HEK293 (cell line): ENCODE results near the gene NECTIN4.

Experiments used
- GLIS2 ChIP-seq: fragments of 450-650 bp; formaldehyde crosslinking; IDR thresholded peaks from 2 replicates; pipeline ENCODE4 v1.5.1; 2016; ENCODE audit warnings: missing biosample characterization, missing genetic modification characterization
- PRDM10 ChIP-seq: fragments of 450-650 bp; formaldehyde crosslinking; IDR thresholded peaks from 2 replicates; pipeline ENCODE4 v1.5.1; 2016; ENCODE audit warnings: missing biosample characterization, missing genetic modification characterization
- SP2 ChIP-seq: fragments of 450-650 bp; formaldehyde crosslinking; IDR thresholded peaks from 2 replicates; pipeline ENCODE4 v1.5.1; 2016; ENCODE audit warnings: missing biosample characterization, missing genetic modification characterization
- SP3 ChIP-seq: fragments of 450-650 bp; formaldehyde crosslinking; IDR thresholded peaks from 2 replicates; pipeline ENCODE4 v1.5.1; 2016; ENCODE audit warnings: missing biosample characterization, missing genetic modification characterization
- TSHZ1 ChIP-seq: fragments of 450-650 bp; formaldehyde crosslinking; IDR thresholded peaks from 2 replicates; pipeline ENCODE4 v1.5.1; 2016; ENCODE audit warnings: missing biosample characterization, missing genetic modification characterization, borderline replicate concordance
- ZBTB11 ChIP-seq: fragments of 450-650 bp; formaldehyde crosslinking; conservative IDR thresholded peaks from 2 replicates; pipeline ENCODE4 v1.5.1; 2016; ENCODE audit warnings: low read depth, missing biosample characterization, missing genetic modification characterization
- ZBTB20 ChIP-seq: fragments of 450-650 bp; formaldehyde crosslinking; IDR thresholded peaks from 2 replicates; pipeline ENCODE4 v1.5.1; 2016; ENCODE audit warnings: missing biosample characterization, missing genetic modification characterization
- ZBTB26 ChIP-seq: fragments of 450-650 bp; formaldehyde crosslinking; optimal IDR thresholded peaks from 2 replicates; pipeline ENCODE3; 2016; ENCODE audit warnings: missing biosample characterization, mild to moderate bottlenecking, missing genetic modification characterization
- ZBTB44 ChIP-seq: fragments of 450-650 bp; IDR thresholded peaks from 2 replicates; pipeline ENCODE4 v1.5.1; 2018; ENCODE audit warnings: missing biosample characterization, mild to moderate bottlenecking, missing genetic modification characterization
- ZBTB48 ChIP-seq: fragments of 450-650 bp; formaldehyde crosslinking; IDR thresholded peaks from 2 replicates; pipeline ENCODE4 v1.5.1; 2016; ENCODE audit warnings: missing biosample characterization, missing genetic modification characterization
- ZBTB7A ChIP-seq: fragments of 450-650 bp; formaldehyde crosslinking; IDR thresholded peaks from 2 replicates; pipeline ENCODE4 v1.5.1; 2016; ENCODE audit warnings: low read depth, missing biosample characterization, missing genetic modification characterization
- ZNF2 ChIP-seq: fragments of 450-650 bp; formaldehyde crosslinking; IDR thresholded peaks from 2 replicates; pipeline ENCODE4 v1.5.1; 2016; ENCODE audit warnings: missing biosample characterization, missing genetic modification characterization
- ZNF341 ChIP-seq: fragments of 450-650 bp; formaldehyde crosslinking; IDR thresholded peaks from 2 replicates; pipeline ENCODE4; 2016; ENCODE audit warnings: low read depth, missing biosample characterization, missing genetic modification characterization
- ZNF398 ChIP-seq: fragments of 450-650 bp; formaldehyde crosslinking; IDR thresholded peaks from 2 replicates; pipeline ENCODE4 v1.5.1; 2017; ENCODE audit warnings: missing biosample characterization, missing genetic modification characterization
- ZNF596 ChIP-seq: fragments of 450-650 bp; IDR thresholded peaks from 2 replicates; pipeline ENCODE4 v1.5.0; 2018; ENCODE audit warnings: missing biosample characterization, mild to moderate bottlenecking, missing genetic modification characterization, moderate library complexity
- ZNF677 ChIP-seq: fragments of 450-650 bp; IDR thresholded peaks from 2 replicates; pipeline ENCODE4 v1.5.0; 2018; ENCODE audit warnings: missing biosample characterization, mild to moderate bottlenecking, missing genetic modification characterization, moderate library complexity
- ZNF76 ChIP-seq: fragments of 450-650 bp; formaldehyde crosslinking; IDR thresholded peaks from 2 replicates; pipeline ENCODE4; 2016; ENCODE audit warnings: low read depth, missing biosample characterization, missing genetic modification characterization, borderline replicate concordance
- ZNF777 ChIP-seq: fragments of 450-650 bp; formaldehyde crosslinking; IDR thresholded peaks from 2 replicates; pipeline ENCODE4 v1.5.1; 2017; ENCODE audit warnings: missing biosample characterization, missing genetic modification characterization, borderline replicate concordance
- ZNF792 ChIP-seq: fragments of 450-650 bp; formaldehyde crosslinking; IDR thresholded peaks from 2 replicates; pipeline ENCODE4 v1.5.1; 2016; ENCODE audit warnings: missing biosample characterization, missing genetic modification characterization
- ZSCAN5A ChIP-seq: fragments of 450-650 bp; formaldehyde crosslinking; IDR thresholded peaks from 2 replicates; pipeline ENCODE4 v1.5.1; 2016; ENCODE audit warnings: missing biosample characterization, missing genetic modification characterization

Gene NECTIN4

GRCh38 chr1:161098210-161099068 is 9.1 kb upstream of the NECTIN4 start, which contains the start of gene KLHDC9 (continued):
- TF ChIP-seq PRDM10 (tag by site-specific recombination) (no peak), ZNF792 (tag by site-specific recombination) (no peak), ZNF341 (tag by site-specific recombination) (0 out of 2 replicates have a peak, but pooled peaks have one; percentile 43), ZSCAN5A (peak; percentile 95), ZNF76 (no peak), ZNF2 (tag by site-specific recombination) (0 out of 2 replicates have a peak, but pooled peaks have one; percentile 14), ZNF398 (tag by site-specific recombination) (peak; percentile 93), ZBTB7A (peak; percentile 27; the same call in 1 of the 2 replicates), SP3 (tag by site-specific recombination) (peak; percentile 15; the same call in 1 of the 2 replicates), ZBTB11 (peak; percentile 58), TSHZ1 (tag by site-specific recombination) (no peak), ZBTB44 (tag by site-specific recombination) (peak; percentile 99), ZNF777 (tag by site-specific recombination) (0 out of 2 replicates have a peak, but pooled peaks have one; percentile 35), ZNF596 (tag by site-specific recombination) (0 out of 2 replicates have a peak, but pooled peaks have one; percentile 1), ZBTB20 (tag by site-specific recombination) (peak; percentile 83), ZNF677 (tag by site-specific recombination) (no peak), SP2 (tag by site-specific recombination) (peak; percentile 57; the same call in 1 of the 2 replicates), ZBTB48 (peak; percentile 3; the same call in 1 of the 2 replicates), GLIS2 (tag by site-specific recombination) (peak; percentile 62), ZBTB26 (tag by site-specific recombination) (peak; percentile 38)
